ENCODE results near the gene CETP.
"Not testable (repeated sequence)": the region's sequence is repeated elsewhere in the genome, so short reads cannot be mapped to it uniquely, and the experiment has no call there.

CETP gene

GRCh38 chr16:57004387-57005250 is 42.9 kb downstream of the CETP start:
- DNase-seq = no peak
- Histone ChIP-seq H3K4me3 (ENCODE audit: insufficient read depth, low read depth, low read length, poor library complexity, severe bottlenecking) (no peak overlapping the region), H3K27me3 (replicated peaks; ENCODE audit: control insufficient read depth, insufficient read depth, low read length, poor library complexity, severe bottlenecking) (no peaks in the 10 kb centered on the region), H3K9me3 (ENCODE audit: control insufficient read depth, low read length) (no peaks in the 10 kb centered on the region), H3K36me3 (ENCODE audit: control insufficient read depth, insufficient read depth, low read length) (peaks cover 22% of the 10 kb centered on the region), H3K27ac (ENCODE audit: insufficient read depth, low read length, poor library complexity, severe bottlenecking) (no peak overlapping the region), H3K4me1 (ENCODE audit: control insufficient read depth, insufficient read depth, low read length, poor library complexity, severe bottlenecking) (peaks cover 44% of the 10 kb centered on the region)

- H3K4me3 ChIP-seq (ENCODE audit: insufficient read depth, low read depth, low read length, poor library complexity, severe bottlenecking); H3K27ac ChIP-seq (ENCODE audit: insufficient read depth, low read length, poor library complexity, severe bottlenecking); H3K9me3 ChIP-seq (ENCODE audit: control insufficient read depth, low read length); H3K27me3 ChIP-seq (replicated peaks; ENCODE audit: control insufficient read depth, insufficient read depth, low read length, poor library complexity, severe bottlenecking); DNase-seq: not testable (repeated sequence)
- H3K4me1 ChIP-seq (ENCODE audit: control insufficient read depth, insufficient read depth, low read length, poor library complexity, severe bottlenecking) = peaks cover 42% of the 10 kb centered on the region
- H3K36me3 ChIP-seq (ENCODE audit: control insufficient read depth, insufficient read depth, low read length) = peaks cover 22% of the 10 kb centered on the region
Observed at GRCh38 chr16:57005597-57005996, 43.8 kb downstream of the CETP start.

- no peaks in the 10 kb centered on the region for H3K9me3 ChIP-seq (ENCODE audit: control insufficient read depth, low read length)
- H3K27ac ChIP-seq (ENCODE audit: insufficient read depth, low read length, poor library complexity, severe bottlenecking) = no peak overlapping the region
- no peaks in the 10 kb centered on the region for H3K27me3 ChIP-seq (replicated peaks; ENCODE audit: control insufficient read depth, insufficient read depth, low read length, poor library complexity, severe bottlenecking)
- DNase-seq = no peak
- peaks cover 43% of the 10 kb centered on the region for H3K4me1 ChIP-seq (ENCODE audit: control insufficient read depth, insufficient read depth, low read length, poor library complexity, severe bottlenecking)
- H3K36me3 ChIP-seq (ENCODE audit: control insufficient read depth, insufficient read depth, low read length) = peaks cover 18% of the 10 kb centered on the region
- H3K4me3 ChIP-seq (ENCODE audit: insufficient read depth, low read depth, low read length, poor library complexity, severe bottlenecking) = no peak overlapping the region
Observed at GRCh38 chr16:57007050-57007449, 45.3 kb downstream of the CETP start.

- H3K27ac ChIP-seq (ENCODE audit: insufficient read depth, low read length, poor library complexity, severe bottlenecking) = no peak overlapping the region
- H3K27me3 ChIP-seq (replicated peaks; ENCODE audit: control insufficient read depth, insufficient read depth, low read length, poor library complexity, severe bottlenecking) = no peaks in the 10 kb centered on the region
- no peak for DNase-seq
- no peaks in the 10 kb centered on the region for H3K9me3 ChIP-seq (ENCODE audit: control insufficient read depth, low read length)
- H3K4me1 ChIP-seq (ENCODE audit: control insufficient read depth, insufficient read depth, low read length, poor library complexity, severe bottlenecking) = peaks cover 48% of the 10 kb centered on the region
- H3K36me3 ChIP-seq (ENCODE audit: control insufficient read depth, insufficient read depth, low read length) = peaks cover 16% of the 10 kb centered on the region
- no peak overlapping the region for H3K4me3 ChIP-seq (ENCODE audit: insufficient read depth, low read depth, low read length, poor library complexity, severe bottlenecking)
Observed at GRCh38 chr16:57007530-57007929, 45.8 kb downstream of the CETP start.

- DNase-seq = no peak
- H3K36me3 ChIP-seq (ENCODE audit: control insufficient read depth, insufficient read depth, low read length) = peaks cover 16% of the 10 kb centered on the region
- H3K27me3 ChIP-seq (replicated peaks; ENCODE audit: control insufficient read depth, insufficient read depth, low read length, poor library complexity, severe bottlenecking) = no peaks in the 10 kb centered on the region
- no peak overlapping the region for H3K27ac ChIP-seq (ENCODE audit: insufficient read depth, low read length, poor library complexity, severe bottlenecking)
- H3K4me1 ChIP-seq (ENCODE audit: control insufficient read depth, insufficient read depth, low read length, poor library complexity, severe bottlenecking) = peaks cover 50% of the 10 kb centered on the region
- no peaks in the 10 kb centered on the region for H3K9me3 ChIP-seq (ENCODE audit: control insufficient read depth, low read length)
- H3K4me3 ChIP-seq (ENCODE audit: insufficient read depth, low read depth, low read length, poor library complexity, severe bottlenecking) = no peak overlapping the region
Observed at GRCh38 chr16:57008440-57008839, 46.7 kb downstream of the CETP start.

GRCh38 chr16:57009643-57010170 is 48.0 kb downstream of the CETP start:
- H3K27ac ChIP-seq (ENCODE audit: insufficient read depth, low read length, poor library complexity, severe bottlenecking) = peak overlapping the region; percentile 42
- no peaks in the 10 kb centered on the region for H3K9me3 ChIP-seq (ENCODE audit: control insufficient read depth, low read length)
- no peak overlapping the region for H3K4me3 ChIP-seq (ENCODE audit: insufficient read depth, low read depth, low read length, poor library complexity, severe bottlenecking)
- no peak for DNase-seq
- no peaks in the 10 kb centered on the region for H3K27me3 ChIP-seq (replicated peaks; ENCODE audit: control insufficient read depth, insufficient read depth, low read length, poor library complexity, severe bottlenecking)
- peaks cover 5% of the 10 kb centered on the region for H3K36me3 ChIP-seq (ENCODE audit: control insufficient read depth, insufficient read depth, low read length)
- H3K4me1 ChIP-seq (ENCODE audit: control insufficient read depth, insufficient read depth, low read length, poor library complexity, severe bottlenecking) = peaks cover 54% of the 10 kb centered on the region

- no peaks in the 10 kb centered on the region for H3K27me3 ChIP-seq (replicated peaks; ENCODE audit: control insufficient read depth, insufficient read depth, low read length, poor library complexity, severe bottlenecking)
Observed at GRCh38 chr16:57012353-57012752, 50.6 kb downstream of the CETP start.

GRCh38 chr16:57013229-57013628 is 51.5 kb downstream of the CETP start:
- H3K4me3 ChIP-seq (ENCODE audit: insufficient read depth, low read depth, low read length, poor library complexity, severe bottlenecking) = no peak overlapping the region
- no peaks in the 10 kb centered on the region for H3K27me3 ChIP-seq (replicated peaks; ENCODE audit: control insufficient read depth, insufficient read depth, low read length, poor library complexity, severe bottlenecking)
- peak overlapping the region; percentile 79 for H3K27ac ChIP-seq (ENCODE audit: insufficient read depth, low read length, poor library complexity, severe bottlenecking)
- no peak for DNase-seq
- H3K9me3 ChIP-seq (ENCODE audit: control insufficient read depth, low read length) = no peaks in the 10 kb centered on the region
- peaks cover 63% of the 10 kb centered on the region for H3K4me1 ChIP-seq (ENCODE audit: control insufficient read depth, insufficient read depth, low read length, poor library complexity, severe bottlenecking)
- peaks cover 15% of the 10 kb centered on the region for H3K36me3 ChIP-seq (ENCODE audit: control insufficient read depth, insufficient read depth, low read length)

More at GRCh38 chr16:57012353-57012752, 50.6 kb downstream of the CETP start:
- Histone ChIP-seq H3K27ac (ENCODE audit: insufficient read depth, low read length, poor library complexity, severe bottlenecking) (peak overlapping the region; percentile 45), H3K4me3 (ENCODE audit: insufficient read depth, low read depth, low read length, poor library complexity, severe bottlenecking) (no peak overlapping the region), H3K36me3 (ENCODE audit: control insufficient read depth, insufficient read depth, low read length) (peaks cover 7% of the 10 kb centered on the region), H3K9me3 (ENCODE audit: control insufficient read depth, low read length) (no peaks in the 10 kb centered on the region), H3K4me1 (ENCODE audit: control insufficient read depth, insufficient read depth, low read length, poor library complexity, severe bottlenecking) (peaks cover 62% of the 10 kb centered on the region)
- no peak for DNase-seq

GRCh38 chr16:57013902-57014301 is 52.2 kb downstream of the CETP start:
- Histone ChIP-seq H3K4me1 (ENCODE audit: control insufficient read depth, insufficient read depth, low read length, poor library complexity, severe bottlenecking) (peaks cover 61% of the 10 kb centered on the region), H3K4me3 (ENCODE audit: insufficient read depth, low read depth, low read length, poor library complexity, severe bottlenecking) (no peak overlapping the region), H3K36me3 (ENCODE audit: control insufficient read depth, insufficient read depth, low read length) (peaks cover 22% of the 10 kb centered on the region), H3K27ac (ENCODE audit: insufficient read depth, low read length, poor library complexity, severe bottlenecking) (peak overlapping the region; percentile 79), H3K27me3 (replicated peaks; ENCODE audit: control insufficient read depth, insufficient read depth, low read length, poor library complexity, severe bottlenecking) (no peaks in the 10 kb centered on the region), H3K9me3 (ENCODE audit: control insufficient read depth, low read length) (no peaks in the 10 kb centered on the region)
- DNase-seq = no peak

GRCh38 chr16:57016301-57016700 is 54.6 kb downstream of the CETP start:
- H3K4me1 ChIP-seq (ENCODE audit: control insufficient read depth, insufficient read depth, low read length, poor library complexity, severe bottlenecking) = peaks cover 62% of the 10 kb centered on the region
- H3K36me3 ChIP-seq (ENCODE audit: control insufficient read depth, insufficient read depth, low read length) = peaks cover 46% of the 10 kb centered on the region
- no peaks in the 10 kb centered on the region for H3K9me3 ChIP-seq (ENCODE audit: control insufficient read depth, low read length)
- peak overlapping the region; percentile 45 for H3K27ac ChIP-seq (ENCODE audit: insufficient read depth, low read length, poor library complexity, severe bottlenecking)
- DNase-seq = no peak
- H3K27me3 ChIP-seq (replicated peaks; ENCODE audit: control insufficient read depth, insufficient read depth, low read length, poor library complexity, severe bottlenecking) = no peaks in the 10 kb centered on the region
- no peak overlapping the region for H3K4me3 ChIP-seq (ENCODE audit: insufficient read depth, low read depth, low read length, poor library complexity, severe bottlenecking)

All from effector memory CD4-positive, alpha-beta T cell (primary cell).